ENCODE measurements around the gene ZXDC.

DNA sequence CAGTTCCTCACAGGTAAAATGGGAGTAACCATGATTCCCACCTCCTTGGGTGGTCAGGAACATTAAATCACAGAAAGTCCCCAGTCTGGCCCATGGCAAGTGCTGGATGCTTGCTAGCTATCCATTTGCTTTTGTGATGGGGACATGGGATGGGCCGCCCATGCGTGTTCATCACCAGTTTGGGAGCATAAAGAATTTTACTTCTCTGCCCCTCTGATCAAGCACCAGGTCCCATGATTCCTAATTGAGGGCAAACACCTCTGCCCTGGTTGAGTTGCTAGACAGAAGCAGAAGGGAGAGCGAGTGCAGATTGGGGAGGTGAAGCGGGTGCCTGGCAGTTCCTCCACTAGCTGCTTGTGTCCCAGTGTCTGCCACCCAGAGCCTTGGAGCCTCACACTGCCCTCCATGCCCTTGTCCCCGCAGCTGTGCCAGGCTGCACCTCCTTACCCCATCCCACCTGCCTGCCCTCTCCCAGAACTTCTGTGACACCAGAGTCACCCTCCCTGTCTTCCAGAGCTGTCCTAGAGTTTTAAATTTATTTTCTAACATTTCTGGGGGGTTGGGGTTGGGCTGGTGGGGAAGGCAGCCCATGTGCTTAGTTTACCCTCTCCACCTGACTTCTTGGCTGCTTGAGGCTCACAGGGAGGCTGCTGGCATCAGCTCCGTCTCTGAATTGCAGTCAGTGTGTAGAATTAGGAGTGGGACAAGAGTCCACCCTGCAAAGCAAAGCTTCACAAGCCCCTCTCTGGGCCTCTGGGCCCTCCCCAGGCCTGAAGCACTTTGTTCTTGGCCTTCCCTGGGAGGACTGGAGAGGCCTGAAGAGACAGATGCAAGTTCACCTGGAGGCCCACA is 62.6 kb downstream of the ZXDC start:
- TF ChIP-seq POLR2A (IDR thresholded peaks at IDR 0.05) (no peak), CTCF (IDR thresholded peaks at IDR 0.05) (no peak)

Measured in suprapubic skin (tissue), 3 donors.